Keratinocyte (primary cell): Measurements from ENCODE around the gene POLA1. TPM values are rescaled to one million over a fixed set of nuclear protein-coding genes. Genes with fewer than 3 reads are reported as not detected.

Experiments used
- DNase-seq: peaks from one replicate; pipeline ENCODE4 v3.0.0-alpha.2; 2011; ENCODE audit warnings: low read depth, missing footprints, low spot score
- FAIRE-seq: peaks from 2 replicates; lab custom pipeline; 2011; peaks lifted over from hg19 to GRCh38; lab: Jason Lieb, UNC
- H2AFZ ChIP-seq: 2 replicates; pipeline ENCODE4 v1.6.0; 2012; ENCODE audit warnings: low read length, control low read depth, inconsistent platforms; ENCODE audit not compliant: control insufficient read depth
- H3K27ac ChIP-seq: 2 replicates; pipeline ENCODE4 v1.5.1; 2011; ENCODE audit warnings: low read length; ENCODE audit not compliant: control insufficient read depth, insufficient read depth
- H3K27me3 ChIP-seq: 3 replicates; pipeline ENCODE4 v1.6.0; 2011; ENCODE audit warnings: low read length; ENCODE audit not compliant: control insufficient read depth, insufficient read depth; ENCODE audit errors: extremely low read depth
- H3K36me3 ChIP-seq, 2 experiments: 2 replicates in 1 of 2; 3 replicates in 1 of 2; pipeline ENCODE4 v1.5.1; 2011; ENCODE audit warnings: low read length in 2 of 2, mild to moderate bottlenecking in 1 of 2; ENCODE audit not compliant: control insufficient read depth in 2 of 2, insufficient read depth in 2 of 2; ENCODE audit errors: extremely low read depth in 1 of 2
- H3K4me1 ChIP-seq: 3 replicates; pipeline ENCODE4 v1.5.1; 2011; ENCODE audit warnings: low read length; ENCODE audit not compliant: control insufficient read depth, insufficient read depth; ENCODE audit errors: extremely low read depth
- H3K4me2 ChIP-seq: 3 replicates; pipeline ENCODE4 v1.6.0; 2011; ENCODE audit warnings: low read depth, low read length; ENCODE audit not compliant: control insufficient read depth, insufficient read depth; ENCODE audit errors: extremely low read depth
- H3K4me3 ChIP-seq, 3 experiments: fragments of 200-600 bp in 1 of 3; sonication (generic) in 1 of 3; 2 replicates in 2 of 3; 3 replicates in 1 of 3; pipeline ENCODE4 v1.5.1; 2011 to 2016; ENCODE audit warnings: low read length in 3 of 3, mild to moderate bottlenecking in 3 of 3, control low read depth in 2 of 3, inconsistent platforms in 1 of 3, low read depth in 1 of 3, mixed read lengths in 1 of 3, mixed run types in 1 of 3, moderate library complexity in 1 of 3; ENCODE audit not compliant: control insufficient read depth in 2 of 3, insufficient read depth in 2 of 3; ENCODE audit errors: extremely low read depth in 1 of 3
- H3K79me2 ChIP-seq: 2 replicates; pipeline ENCODE4 v1.6.0; 2012; ENCODE audit warnings: low read length; ENCODE audit not compliant: control insufficient read depth, insufficient read depth
- H3K9ac ChIP-seq: 3 replicates; pipeline ENCODE4 v1.6.0; 2011; ENCODE audit warnings: low read length; ENCODE audit not compliant: control insufficient read depth, insufficient read depth; ENCODE audit errors: extremely low read depth
- H3K9me1 ChIP-seq: 3 replicates; pipeline ENCODE4 v1.6.0; 2011; ENCODE audit warnings: low read length; ENCODE audit not compliant: control insufficient read depth, insufficient read depth; ENCODE audit errors: extremely low read depth
- H3K9me3 ChIP-seq: 2 replicates; pipeline ENCODE4 v1.5.1; 2012; ENCODE audit warnings: low read depth, low read length; ENCODE audit not compliant: control insufficient read depth
- H4K20me1 ChIP-seq: 3 replicates; pipeline ENCODE4 v1.6.0; 2011; ENCODE audit warnings: low read length; ENCODE audit not compliant: control insufficient read depth, insufficient read depth; ENCODE audit errors: extremely low read depth
- EZH2 ChIP-seq: IDR thresholded peaks from one replicate; pipeline ENCODE4 v1.6.1; 2012; ENCODE audit warnings: inconsistent platforms, mild to moderate bottlenecking, low read length, moderate library complexity
- dilution Hi-C: fragments of 300-500 bp; cut with MboI; formaldehyde crosslinking; loops from one replicate; pipeline ENCODE4 v1.7.0; 2020; ENCODE audit warnings: low sequenced_read_pairs; ENCODE audit not compliant: extremely low pct_ligation_motif_present
- polyA plus RNA-seq, 5 experiments: library from polyadenylated mRNA; depleted of rRNA in 3 of 5; stranded (reverse) in 3 of 5; stranded (forward) in 1 of 5; unstranded in 1 of 5; fragments of >200 nt; gene quantifications; 1 replicate in 1 of 5; 2 replicates in 3 of 5; 3 replicates in 1 of 5; pipeline versions ENCODE4 v1.2.1 to v1.2.3, GENCODE V29; 2011 to 2012; ENCODE audit warnings: missing spikeins in 2 of 5, low read depth in 1 of 5, low replicate concordance in 1 of 5
- TF ChIP-seq, protein P1 (sequence below), 3 experiments: IDR thresholded peaks in 1 of 3; conservative IDR thresholded peaks in 1 of 3; optimal IDR thresholded peaks in 1 of 3; 2 replicates in 2 of 3; 3 replicates in 1 of 3; pipeline versions ENCODE3 to v1.5.1; 2011; ENCODE audit warnings: low read length in 3 of 3, mild to moderate bottlenecking in 3 of 3, moderate library complexity in 2 of 3, control low read depth in 1 of 3, inconsistent platforms in 1 of 3; ENCODE audit not compliant: insufficient read depth in 2 of 3; ENCODE audit errors: extremely low read depth in 1 of 3

The POLA1 gene
- polyA plus RNA-seq, 1 donor (not counting 4 experiments of a cell fraction or from before 2014, with no cell fraction given) = 3.9 TPM

DNA sequence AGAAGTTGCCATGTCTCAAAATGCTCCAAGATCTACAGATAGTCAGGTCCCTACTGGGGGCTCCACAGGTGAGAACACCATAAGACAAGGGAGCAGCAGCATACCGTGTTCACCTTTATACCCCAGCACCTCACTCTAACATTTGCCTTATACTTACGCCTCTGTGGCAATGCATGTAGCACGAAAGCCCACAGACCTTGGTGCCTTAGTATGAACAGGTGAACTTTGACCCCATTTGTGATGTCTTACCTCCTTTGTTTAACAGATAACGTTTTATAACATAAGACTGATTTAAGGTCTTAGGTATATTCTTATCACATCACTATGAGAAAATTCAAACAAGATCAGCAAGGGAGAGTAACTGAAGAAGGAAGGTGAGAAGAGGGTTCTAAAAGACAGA, 193.2 kb downstream of the POLA1 start:
- no peaks in the 10 kb centered on the region for H3K36me3 ChIP-seq
- TF ChIP-seq EZH2 = no peak
- TF ChIP-seq, protein P1, sequence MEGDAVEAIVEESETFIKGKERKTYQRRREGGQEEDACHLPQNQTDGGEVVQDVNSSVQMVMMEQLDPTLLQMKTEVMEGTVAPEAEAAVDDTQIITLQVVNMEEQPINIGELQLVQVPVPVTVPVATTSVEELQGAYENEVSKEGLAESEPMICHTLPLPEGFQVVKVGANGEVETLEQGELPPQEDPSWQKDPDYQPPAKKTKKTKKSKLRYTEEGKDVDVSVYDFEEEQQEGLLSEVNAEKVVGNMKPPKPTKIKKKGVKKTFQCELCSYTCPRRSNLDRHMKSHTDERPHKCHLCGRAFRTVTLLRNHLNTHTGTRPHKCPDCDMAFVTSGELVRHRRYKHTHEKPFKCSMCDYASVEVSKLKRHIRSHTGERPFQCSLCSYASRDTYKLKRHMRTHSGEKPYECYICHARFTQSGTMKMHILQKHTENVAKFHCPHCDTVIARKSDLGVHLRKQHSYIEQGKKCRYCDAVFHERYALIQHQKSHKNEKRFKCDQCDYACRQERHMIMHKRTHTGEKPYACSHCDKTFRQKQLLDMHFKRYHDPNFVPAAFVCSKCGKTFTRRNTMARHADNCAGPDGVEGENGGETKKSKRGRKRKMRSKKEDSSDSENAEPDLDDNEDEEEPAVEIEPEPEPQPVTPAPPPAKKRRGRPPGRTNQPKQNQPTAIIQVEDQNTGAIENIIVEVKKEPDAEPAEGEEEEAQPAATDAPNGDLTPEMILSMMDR (optimal IDR thresholded peaks at IDR 0.05 in 1 of 3, IDR thresholded peaks at IDR 0.05 in 1 of 3, conservative IDR thresholded peaks at IDR 0.05 in 1 of 3; ENCODE audit: extremely low read depth in 1 of 3, insufficient read depth in 2 of 3, low read length in 3 of 3) = no peak
- H3K9ac ChIP-seq = no peak overlapping the region
- H3K9me3 ChIP-seq = no peaks in the 10 kb centered on the region
- no peak overlapping the region for H3K4me3 ChIP-seq
- no peak overlapping the region for H3K4me2 ChIP-seq
- H2AFZ ChIP-seq = no peak overlapping the region
- no peaks in the 10 kb centered on the region for H3K9me1 ChIP-seq
- peaks cover 3% of the 10 kb centered on the region for H3K4me1 ChIP-seq
- no peak overlapping the region for H3K27ac ChIP-seq
- FAIRE-seq (no peak), DNase-seq (no peak)
- H3K79me2 ChIP-seq = no peaks in the 10 kb centered on the region
- dilution Hi-C loops = no loop called here
- no peaks in the 10 kb centered on the region for H4K20me1 ChIP-seq
- no peaks in the 10 kb centered on the region for H3K27me3 ChIP-seq

DNA sequence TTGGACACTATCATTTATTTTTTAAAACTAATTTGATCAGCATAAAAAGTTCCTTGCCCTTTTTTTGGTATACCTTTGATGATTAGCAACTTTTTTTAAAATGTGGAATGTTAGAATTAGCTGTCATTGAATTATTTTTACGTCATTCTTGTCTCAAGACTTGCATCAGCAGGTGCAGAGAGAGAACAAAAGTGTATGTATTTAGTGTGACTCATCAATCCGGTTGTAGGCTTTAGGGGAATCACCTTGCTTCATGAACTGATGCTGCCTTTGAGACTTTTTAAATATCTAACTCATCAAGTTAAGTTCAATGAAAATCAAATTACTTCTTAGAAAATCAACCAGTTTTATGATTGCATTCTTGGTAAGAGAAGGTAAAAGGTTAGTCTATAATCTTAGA, 197.0 kb downstream of the POLA1 start:
- Histone ChIP-seq H3K79me2 (no peaks in the 10 kb centered on the region), H3K4me1 (peaks cover 3% of the 10 kb centered on the region), H3K27ac (no peak overlapping the region), H2AFZ (no peak overlapping the region), H3K9me3 (no peaks in the 10 kb centered on the region), H3K9ac (no peak overlapping the region), H3K4me3 (no peak overlapping the region), H3K36me3 (no peaks in the 10 kb centered on the region), H3K27me3 (no peaks in the 10 kb centered on the region), H4K20me1 (no peaks in the 10 kb centered on the region), H3K9me1 (no peaks in the 10 kb centered on the region), H3K4me2 (no peak overlapping the region)
- TF ChIP-seq, protein P1 (optimal IDR thresholded peaks at IDR 0.05 in 1 of 3, IDR thresholded peaks at IDR 0.05 in 1 of 3, conservative IDR thresholded peaks at IDR 0.05 in 1 of 3; ENCODE audit: extremely low read depth in 1 of 3, insufficient read depth in 2 of 3, low read length in 3 of 3) = no peak
- TF ChIP-seq EZH2 = no peak
- dilution Hi-C loops = no loop called here
- no peak for FAIRE-seq
- no peak for DNase-seq
